GM23338 (cell line): ENCODE measurements around the gene DDX53. TPM values are rescaled to one million over a fixed set of nuclear protein-coding genes. Genes with fewer than 3 reads are reported as not detected.

Experiments used
- ATAC-seq: fragments of 200-7000 bp; cut with Tn5 transposase; 3 replicates; pipeline ENCODE4 v1.9.1; 2020
- DNase-seq: peaks from one replicate; pipeline ENCODE4 v3.0.0-alpha.2; 2015; ENCODE audit warnings: low spot score
- H2AFZ ChIP-seq: fragments of 200-600 bp; sonication (generic); 2 replicates; pipeline ENCODE4 v1.8.0; 2016; ENCODE audit warnings: antibody characterized with exemption, mild to moderate bottlenecking, moderate library complexity
- H3F3A ChIP-seq: fragments of 200-600 bp; sonication (generic); replicated peaks from 2 replicates; pipeline ENCODE4 v1.8.0; 2017; ENCODE audit warnings: antibody characterized with exemption, mixed run types, low read depth
- H3K27ac ChIP-seq: fragments of 200-600 bp; sonication (generic); 2 replicates; pipeline ENCODE4 v1.6.1; 2016; ENCODE audit warnings: low read depth
- H3K27me3 ChIP-seq: fragments of 200-600 bp; sonication (generic); 2 replicates; pipeline ENCODE4 v1.8.0; 2016; ENCODE audit warnings: mild to moderate bottlenecking, mixed run types, moderate library complexity; ENCODE audit not compliant: insufficient read depth
- H3K36me3 ChIP-seq: fragments of 200-600 bp; sonication (generic); 2 replicates; pipeline ENCODE4 v1.8.0; 2016; ENCODE audit warnings: mild to moderate bottlenecking; ENCODE audit not compliant: insufficient read depth
- H3K4me1 ChIP-seq: fragments of 200-600 bp; sonication (generic); 2 replicates; pipeline ENCODE4 v1.8.0; 2016; ENCODE audit warnings: mild to moderate bottlenecking, moderate library complexity; ENCODE audit not compliant: insufficient read depth
- H3K4me2 ChIP-seq: fragments of 200-600 bp; sonication (generic); 2 replicates; pipeline ENCODE4 v1.7.1; 2017; ENCODE audit warnings: mixed run types
- H3K4me3 ChIP-seq: fragments of 200-600 bp; sonication (generic); 2 replicates; pipeline ENCODE4 v1.6.1; 2016; ENCODE audit warnings: mixed run types
- H3K79me2 ChIP-seq: fragments of 200-600 bp; sonication (generic); replicated peaks from 2 replicates; pipeline ENCODE4 v1.8.0; 2017; ENCODE audit warnings: mild to moderate bottlenecking; ENCODE audit not compliant: insufficient read depth
- H3K9me2 ChIP-seq: fragments of 200-600 bp; sonication (generic); 2 replicates; pipeline ENCODE4 v1.8.0; 2017; ENCODE audit not compliant: insufficient read depth
- H4K20me1 ChIP-seq: fragments of 200-600 bp; sonication (generic); replicated peaks from 2 replicates; pipeline ENCODE4 v1.8.0; 2017; ENCODE audit warnings: mild to moderate bottlenecking; ENCODE audit not compliant: insufficient read depth
- H3K27ac Mint-ChIP-seq: 2 replicates; pipeline ENCODE4 v1.8.0; 2020; ENCODE audit warnings: inconsistent platforms, mild to moderate bottlenecking, moderate library complexity, mixed read lengths
- H3K27me3 Mint-ChIP-seq: 3 replicates; pipeline ENCODE4 v1.8.0; 2022; ENCODE audit warnings: low read depth, mild to moderate bottlenecking, moderate library complexity, mixed read lengths, inconsistent platforms; ENCODE audit not compliant: insufficient read depth, poor library complexity
- H3K36me3 Mint-ChIP-seq: 3 replicates; pipeline ENCODE4 v1.8.0; 2021; ENCODE audit warnings: low read depth, mild to moderate bottlenecking, inconsistent platforms, moderate library complexity, mixed read lengths
- H3K4me1 Mint-ChIP-seq: 3 replicates; pipeline ENCODE4 v1.8.0; 2020; ENCODE audit warnings: mild to moderate bottlenecking, inconsistent platforms, mixed read lengths
- H3K4me3 Mint-ChIP-seq: 3 replicates; pipeline ENCODE4 v1.8.0; 2021; ENCODE audit warnings: moderate library complexity, mild to moderate bottlenecking, inconsistent platforms, mixed read lengths
- H3K9me3 Mint-ChIP-seq: 3 replicates; pipeline ENCODE4 v1.8.0; 2020; ENCODE audit warnings: moderate library complexity, mild to moderate bottlenecking, inconsistent platforms, mixed read lengths
- CREB1 ChIP-seq: fragments of 250-450 bp; sonication (Bioruptor Pico); IDR thresholded peaks from 2 replicates; pipeline ENCODE4 v1.5.0; 2020; ENCODE audit warnings: low read depth, mild to moderate bottlenecking, moderate library complexity
- EZH2 ChIP-seq: fragments of 200-600 bp; sonication (generic); IDR thresholded peaks from one replicate; pipeline ENCODE4 v1.8.0; 2017; ENCODE audit warnings: antibody characterized with exemption, mild to moderate bottlenecking, low read depth; ENCODE audit not compliant: unreplicated experiment
- EZH2phosphoT487 ChIP-seq: fragments of 200-600 bp; sonication (generic); IDR thresholded peaks from one replicate; pipeline ENCODE4 v1.8.1; 2018; ENCODE audit warnings: antibody characterized with exemption; ENCODE audit not compliant: unreplicated experiment
- JUNB ChIP-seq: IDR thresholded peaks from one replicate; pipeline ENCODE4 v1.6.1; 2016; ENCODE audit warnings: antibody characterized with exemption; ENCODE audit not compliant: unreplicated experiment
- NANOG ChIP-seq: IDR thresholded peaks from 2 replicates; pipeline ENCODE4 v1.6.1; 2016; ENCODE audit warnings: antibody characterized with exemption, borderline replicate concordance
- POLR2AphosphoS5 ChIP-seq: IDR thresholded peaks from 2 replicates; pipeline ENCODE4 v1.6.1; 2016; ENCODE audit warnings: antibody characterized with exemption, low read depth
- STAT1 ChIP-seq: IDR thresholded peaks from one replicate; pipeline ENCODE4 v1.6.1; 2016; ENCODE audit warnings: antibody characterized with exemption; ENCODE audit not compliant: unreplicated experiment
- ZNF114 ChIP-seq: fragments of 250-450 bp; sonication (Bioruptor Pico); IDR thresholded peaks from 2 replicates; pipeline ENCODE4 v1.5.0; 2020; ENCODE audit warnings: mild to moderate bottlenecking, moderate library complexity
- ZNF331 ChIP-seq: fragments of 250-450 bp; sonication (Bioruptor Pico); IDR thresholded peaks from 2 replicates; pipeline ENCODE4 v1.5.0; 2020; ENCODE audit warnings: low read depth, mild to moderate bottlenecking, moderate library complexity
- polyA plus RNA-seq: library from polyadenylated mRNA; unstranded; fragments of >200 nt; fragmentation: Nextera tagmentation; extraction: Ambion mirVana; gene quantifications from 2 replicates; pipeline ENCODE4 v1.2.1, GENCODE V29; 2016
- total RNA-seq: library from RNA; depleted of rRNA; stranded (reverse); fragments of >200 nt; shearing (Covaris generic); gene quantifications from 2 replicates; pipeline ENCODE4 v1.2.3, GENCODE V29; 2014
- TF ChIP-seq, protein P1 (sequence below): IDR thresholded peaks from one replicate; pipeline ENCODE4 v1.6.1; 2018; ENCODE audit warnings: antibody characterized with exemption; ENCODE audit not compliant: unreplicated experiment
- TF ChIP-seq, protein P2 (sequence below), 2 experiments: fragments of 200-600 bp in 1 of 2; sonication (generic) in 1 of 2; conservative IDR thresholded peaks; 2 replicates each; pipeline versions ENCODE4 v1.5.1 to v1.6.1; 2016 to 2017; ENCODE audit warnings: antibody characterized with exemption in 2 of 2, low read depth in 2 of 2, mild to moderate bottlenecking in 2 of 2, moderate library complexity in 1 of 2
- TF ChIP-seq, protein P3 (sequence below): fragments of 250-450 bp; sonication (Bioruptor Pico); IDR thresholded peaks from 2 replicates; pipeline ENCODE4 v1.5.0; 2020; ENCODE audit warnings: mild to moderate bottlenecking, moderate library complexity
- TF ChIP-seq, protein P4 (sequence below): IDR thresholded peaks from 2 replicates; pipeline ENCODE4 v1.6.1; 2016; ENCODE audit warnings: antibody characterized with exemption

The DDX53 gene
- total and polyA plus RNA-seq, 2 experiments from 2014 or later, result 0.05 TPM; not detected in 1

DNA sequence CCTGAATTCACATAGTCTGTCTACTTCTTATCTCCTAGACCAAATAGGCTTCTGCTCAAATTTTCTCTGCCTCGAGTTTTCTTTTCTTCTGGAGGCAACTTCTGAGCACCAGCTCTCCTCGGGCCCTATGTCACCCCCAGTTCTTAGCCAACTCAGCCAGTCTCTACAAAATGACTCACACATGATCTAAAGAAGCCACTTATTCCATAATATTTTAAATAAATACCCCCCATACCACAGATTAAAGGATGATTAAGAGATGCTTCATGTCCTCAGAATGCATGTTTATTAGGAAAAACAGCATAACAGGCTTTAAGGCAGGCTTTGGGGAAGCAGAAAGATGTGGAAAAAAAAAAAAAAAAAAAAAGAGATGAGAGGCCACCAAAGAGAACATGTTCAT is 36.6 kb upstream of the DDX53 start:
- Histone ChIP-seq H4K20me1 (no peaks in the 10 kb centered on the region), H3K9me2 (no peaks in the 10 kb centered on the region), H3K27ac (no peak overlapping the region), H3K4me2 (no peak overlapping the region), H3K36me3 (no peaks in the 10 kb centered on the region), H3K27me3 (no peaks in the 10 kb centered on the region), H3K79me2 (no peaks in the 10 kb centered on the region), H3K4me3 (no peak overlapping the region), H3F3A (no peaks in the 10 kb centered on the region), H2AFZ (no peak overlapping the region), H3K4me1 (no peaks in the 10 kb centered on the region)
- peaks cover under 1% of the 10 kb centered on the region; the same call in 2 of the 3 replicates for H3K4me1 Mint-ChIP-seq
- no peak overlapping the region for H3K27ac Mint-ChIP-seq
- H3K36me3 Mint-ChIP-seq, result no peaks in the 10 kb centered on the region
- H3K27me3 Mint-ChIP-seq, result no peaks in the 10 kb centered on the region
- TF ChIP-seq, protein P1, sequence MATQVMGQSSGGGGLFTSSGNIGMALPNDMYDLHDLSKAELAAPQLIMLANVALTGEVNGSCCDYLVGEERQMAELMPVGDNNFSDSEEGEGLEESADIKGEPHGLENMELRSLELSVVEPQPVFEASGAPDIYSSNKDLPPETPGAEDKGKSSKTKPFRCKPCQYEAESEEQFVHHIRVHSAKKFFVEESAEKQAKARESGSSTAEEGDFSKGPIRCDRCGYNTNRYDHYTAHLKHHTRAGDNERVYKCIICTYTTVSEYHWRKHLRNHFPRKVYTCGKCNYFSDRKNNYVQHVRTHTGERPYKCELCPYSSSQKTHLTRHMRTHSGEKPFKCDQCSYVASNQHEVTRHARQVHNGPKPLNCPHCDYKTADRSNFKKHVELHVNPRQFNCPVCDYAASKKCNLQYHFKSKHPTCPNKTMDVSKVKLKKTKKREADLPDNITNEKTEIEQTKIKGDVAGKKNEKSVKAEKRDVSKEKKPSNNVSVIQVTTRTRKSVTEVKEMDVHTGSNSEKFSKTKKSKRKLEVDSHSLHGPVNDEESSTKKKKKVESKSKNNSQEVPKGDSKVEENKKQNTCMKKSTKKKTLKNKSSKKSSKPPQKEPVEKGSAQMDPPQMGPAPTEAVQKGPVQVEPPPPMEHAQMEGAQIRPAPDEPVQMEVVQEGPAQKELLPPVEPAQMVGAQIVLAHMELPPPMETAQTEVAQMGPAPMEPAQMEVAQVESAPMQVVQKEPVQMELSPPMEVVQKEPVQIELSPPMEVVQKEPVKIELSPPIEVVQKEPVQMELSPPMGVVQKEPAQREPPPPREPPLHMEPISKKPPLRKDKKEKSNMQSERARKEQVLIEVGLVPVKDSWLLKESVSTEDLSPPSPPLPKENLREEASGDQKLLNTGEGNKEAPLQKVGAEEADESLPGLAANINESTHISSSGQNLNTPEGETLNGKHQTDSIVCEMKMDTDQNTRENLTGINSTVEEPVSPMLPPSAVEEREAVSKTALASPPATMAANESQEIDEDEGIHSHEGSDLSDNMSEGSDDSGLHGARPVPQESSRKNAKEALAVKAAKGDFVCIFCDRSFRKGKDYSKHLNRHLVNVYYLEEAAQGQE, result no peak
- TF ChIP-seq EZH2phosphoT487, result no peak
- no peak for TF ChIP-seq CREB1 (CRISPR knock-in tag)
- TF ChIP-seq ZNF331 (CRISPR knock-in tag), result no peak
- no peak for TF ChIP-seq JUNB
- TF ChIP-seq ZNF114, result no peak
- no peak for TF ChIP-seq EZH2
- TF ChIP-seq, protein P2, sequence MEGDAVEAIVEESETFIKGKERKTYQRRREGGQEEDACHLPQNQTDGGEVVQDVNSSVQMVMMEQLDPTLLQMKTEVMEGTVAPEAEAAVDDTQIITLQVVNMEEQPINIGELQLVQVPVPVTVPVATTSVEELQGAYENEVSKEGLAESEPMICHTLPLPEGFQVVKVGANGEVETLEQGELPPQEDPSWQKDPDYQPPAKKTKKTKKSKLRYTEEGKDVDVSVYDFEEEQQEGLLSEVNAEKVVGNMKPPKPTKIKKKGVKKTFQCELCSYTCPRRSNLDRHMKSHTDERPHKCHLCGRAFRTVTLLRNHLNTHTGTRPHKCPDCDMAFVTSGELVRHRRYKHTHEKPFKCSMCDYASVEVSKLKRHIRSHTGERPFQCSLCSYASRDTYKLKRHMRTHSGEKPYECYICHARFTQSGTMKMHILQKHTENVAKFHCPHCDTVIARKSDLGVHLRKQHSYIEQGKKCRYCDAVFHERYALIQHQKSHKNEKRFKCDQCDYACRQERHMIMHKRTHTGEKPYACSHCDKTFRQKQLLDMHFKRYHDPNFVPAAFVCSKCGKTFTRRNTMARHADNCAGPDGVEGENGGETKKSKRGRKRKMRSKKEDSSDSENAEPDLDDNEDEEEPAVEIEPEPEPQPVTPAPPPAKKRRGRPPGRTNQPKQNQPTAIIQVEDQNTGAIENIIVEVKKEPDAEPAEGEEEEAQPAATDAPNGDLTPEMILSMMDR (conservative IDR thresholded peaks at IDR 0.05; ENCODE audit: low read depth in 2 of 2), result no peak
- TF ChIP-seq, protein P3, sequence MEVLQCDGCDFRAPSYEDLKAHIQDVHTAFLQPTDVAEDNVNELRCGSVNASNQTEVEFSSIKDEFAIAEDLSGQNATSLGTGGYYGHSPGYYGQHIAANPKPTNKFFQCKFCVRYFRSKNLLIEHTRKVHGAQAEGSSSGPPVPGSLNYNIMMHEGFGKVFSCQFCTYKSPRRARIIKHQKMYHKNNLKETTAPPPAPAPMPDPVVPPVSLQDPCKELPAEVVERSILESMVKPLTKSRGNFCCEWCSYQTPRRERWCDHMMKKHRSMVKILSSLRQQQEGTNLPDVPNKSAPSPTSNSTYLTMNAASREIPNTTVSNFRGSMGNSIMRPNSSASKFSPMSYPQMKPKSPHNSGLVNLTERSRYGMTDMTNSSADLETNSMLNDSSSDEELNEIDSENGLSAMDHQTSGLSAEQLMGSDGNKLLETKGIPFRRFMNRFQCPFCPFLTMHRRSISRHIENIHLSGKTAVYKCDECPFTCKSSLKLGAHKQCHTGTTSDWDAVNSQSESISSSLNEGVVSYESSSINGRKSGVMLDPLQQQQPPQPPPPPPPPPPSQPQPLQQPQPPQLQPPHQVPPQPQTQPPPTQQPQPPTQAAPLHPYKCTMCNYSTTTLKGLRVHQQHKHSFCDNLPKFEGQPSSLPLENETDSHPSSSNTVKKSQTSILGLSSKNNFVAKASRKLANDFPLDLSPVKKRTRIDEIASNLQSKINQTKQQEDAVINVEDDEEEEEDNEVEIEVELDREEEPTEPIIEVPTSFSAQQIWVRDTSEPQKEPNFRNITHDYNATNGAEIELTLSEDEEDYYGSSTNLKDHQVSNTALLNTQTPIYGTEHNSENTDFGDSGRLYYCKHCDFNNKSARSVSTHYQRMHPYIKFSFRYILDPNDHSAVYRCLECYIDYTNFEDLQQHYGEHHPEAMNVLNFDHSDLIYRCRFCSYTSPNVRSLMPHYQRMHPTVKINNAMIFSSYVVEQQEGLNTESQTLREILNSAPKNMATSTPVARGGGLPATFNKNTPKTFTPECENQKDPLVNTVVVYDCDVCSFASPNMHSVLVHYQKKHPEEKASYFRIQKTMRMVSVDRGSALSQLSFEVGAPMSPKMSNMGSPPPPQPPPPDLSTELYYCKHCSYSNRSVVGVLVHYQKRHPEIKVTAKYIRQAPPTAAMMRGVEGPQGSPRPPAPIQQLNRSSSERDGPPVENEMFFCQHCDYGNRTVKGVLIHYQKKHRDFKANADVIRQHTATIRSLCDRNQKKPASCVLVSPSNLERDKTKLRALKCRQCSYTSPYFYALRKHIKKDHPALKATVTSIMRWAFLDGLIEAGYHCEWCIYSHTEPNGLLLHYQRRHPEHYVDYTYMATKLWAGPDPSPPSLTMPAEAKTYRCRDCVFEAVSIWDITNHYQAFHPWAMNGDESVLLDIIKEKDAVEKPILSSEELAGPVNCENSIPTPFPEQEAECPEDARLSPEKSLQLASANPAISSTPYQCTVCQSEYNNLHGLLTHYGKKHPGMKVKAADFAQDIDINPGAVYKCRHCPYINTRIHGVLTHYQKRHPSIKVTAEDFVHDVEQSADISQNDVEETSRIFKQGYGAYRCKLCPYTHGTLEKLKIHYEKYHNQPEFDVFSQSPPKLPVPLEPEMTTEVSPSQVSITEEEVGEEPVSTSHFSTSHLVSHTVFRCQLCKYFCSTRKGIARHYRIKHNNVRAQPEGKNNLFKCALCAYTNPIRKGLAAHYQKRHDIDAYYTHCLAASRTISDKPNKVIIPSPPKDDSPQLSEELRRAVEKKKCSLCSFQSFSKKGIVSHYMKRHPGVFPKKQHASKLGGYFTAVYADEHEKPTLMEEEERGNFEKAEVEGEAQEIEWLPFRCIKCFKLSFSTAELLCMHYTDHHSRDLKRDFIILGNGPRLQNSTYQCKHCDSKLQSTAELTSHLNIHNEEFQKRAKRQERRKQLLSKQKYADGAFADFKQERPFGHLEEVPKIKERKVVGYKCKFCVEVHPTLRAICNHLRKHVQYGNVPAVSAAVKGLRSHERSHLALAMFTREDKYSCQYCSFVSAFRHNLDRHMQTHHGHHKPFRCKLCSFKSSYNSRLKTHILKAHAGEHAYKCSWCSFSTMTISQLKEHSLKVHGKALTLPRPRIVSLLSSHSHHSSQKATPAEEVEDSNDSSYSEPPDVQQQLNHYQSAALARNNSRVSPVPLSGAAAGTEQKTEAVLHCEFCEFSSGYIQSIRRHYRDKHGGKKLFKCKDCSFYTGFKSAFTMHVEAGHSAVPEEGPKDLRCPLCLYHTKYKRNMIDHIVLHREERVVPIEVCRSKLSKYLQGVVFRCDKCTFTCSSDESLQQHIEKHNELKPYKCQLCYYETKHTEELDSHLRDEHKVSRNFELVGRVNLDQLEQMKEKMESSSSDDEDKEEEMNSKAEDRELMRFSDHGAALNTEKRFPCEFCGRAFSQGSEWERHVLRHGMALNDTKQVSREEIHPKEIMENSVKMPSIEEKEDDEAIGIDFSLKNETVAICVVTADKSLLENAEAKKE, result no peak
- TF ChIP-seq, protein P4, sequence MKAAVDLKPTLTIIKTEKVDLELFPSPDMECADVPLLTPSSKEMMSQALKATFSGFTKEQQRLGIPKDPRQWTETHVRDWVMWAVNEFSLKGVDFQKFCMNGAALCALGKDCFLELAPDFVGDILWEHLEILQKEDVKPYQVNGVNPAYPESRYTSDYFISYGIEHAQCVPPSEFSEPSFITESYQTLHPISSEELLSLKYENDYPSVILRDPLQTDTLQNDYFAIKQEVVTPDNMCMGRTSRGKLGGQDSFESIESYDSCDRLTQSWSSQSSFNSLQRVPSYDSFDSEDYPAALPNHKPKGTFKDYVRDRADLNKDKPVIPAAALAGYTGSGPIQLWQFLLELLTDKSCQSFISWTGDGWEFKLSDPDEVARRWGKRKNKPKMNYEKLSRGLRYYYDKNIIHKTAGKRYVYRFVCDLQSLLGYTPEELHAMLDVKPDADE, result no peak
- no peak for TF ChIP-seq NANOG
- no peak for TF ChIP-seq POLR2AphosphoS5
- no peak for TF ChIP-seq STAT1
- H3K9me3 Mint-ChIP-seq, result no peaks in the 10 kb centered on the region
- ATAC-seq, result no peak
- DNase-seq, result no peak
- H3K4me3 Mint-ChIP-seq, result no peak overlapping the region
